K562 (cell line): ENCODE results near the gene SENP1. TPM values are rescaled to one million over a fixed set of nuclear protein-coding genes. Genes with fewer than 3 reads are reported as not detected.

ENCODE experiments used
- ATAC-seq: fragments of 200-7000 bp; cut with Tn5 transposase; 3 replicates; pipeline ENCODE4 v1.9.1; 2020; ENCODE audit warnings: moderate library complexity
- BruUV-seq: library from RNA; stranded (reverse); fragments of 400-500 nt; replicated peaks from 2 replicates; lab custom pipeline; 2021; lab: Mats Ljungman, UMichigan
- CTCF ChIA-PET: fragments of 300-600 bp; formaldehyde crosslinking; extraction: SDS; loops from one replicate; lab custom pipeline; 2021; ENCODE audit warnings: low intra/inter-chr PET ratio; lab: Yijun Ruan, JAX
- POLR2A ChIA-PET: fragments of 300-600, 350-650 bp; sonication (Branson Sonifier 250); formaldehyde crosslinking; extraction: SDS; loops from one replicate; lab custom pipeline; 2021; ENCODE audit warnings: antibody characterized with exemption, inconsistent platforms; lab: Yijun Ruan, JAX
- DNase-seq, 4 experiments: peaks; one replicate each; pipeline versions ENCODE4 v3.0.0 to v3.0.0-alpha.2; 2011 to 2018; ENCODE audit warnings: low spot score in 3 of 4, mixed read lengths in 3 of 4; ENCODE audit errors: extremely low read depth in 1 of 4
- FAIRE-seq: peaks from 2 replicates; lab custom pipeline; 2011; peaks lifted over from hg19 to GRCh38; lab: Jason Lieb, UNC
- H2AFZ ChIP-seq: 2 replicates; pipeline ENCODE4 v1.6.0; 2011; ENCODE audit warnings: low read depth, low read length, control low read depth, inconsistent platforms
- H3K27ac ChIP-seq: fragments of 200-600 bp; 3 replicates; pipeline ENCODE4 v1.8.0; 2011; ENCODE audit warnings: low read depth, mild to moderate bottlenecking, control low read depth, inconsistent platforms, low read length, moderate library complexity, mixed read lengths; ENCODE audit errors: extremely low read depth
- H3K27me3 ChIP-seq, 2 experiments: fragments of 300-600 bp in 1 of 2; 2 replicates in 1 of 2; 3 replicates in 1 of 2; pipeline versions ENCODE4 v1.6.0 to v1.8.0; 2011; ENCODE audit warnings: inconsistent platforms in 2 of 2, low read length in 2 of 2, mild to moderate bottlenecking in 1 of 2, mixed read lengths in 1 of 2, moderate library complexity in 1 of 2; ENCODE audit not compliant: control insufficient read depth in 2 of 2, insufficient read depth in 2 of 2
- H3K36me3 ChIP-seq: fragments of 300-600 bp; 3 replicates; pipeline ENCODE4 v1.8.0; 2011; ENCODE audit warnings: mild to moderate bottlenecking, low read length, inconsistent platforms; ENCODE audit not compliant: control insufficient read depth, insufficient read depth
- H3K4me1 ChIP-seq, 2 experiments: fragments of 200-600 bp in 1 of 2; replicated peaks in 1 of 2; 2 replicates in 1 of 2; 3 replicates in 1 of 2; pipeline versions ENCODE4 v1.5.1 to v1.8.0; 2011; ENCODE audit warnings: inconsistent platforms in 2 of 2, low read length in 2 of 2, mild to moderate bottlenecking in 1 of 2, mixed read lengths in 1 of 2, moderate library complexity in 1 of 2; ENCODE audit not compliant: control insufficient read depth in 2 of 2, insufficient read depth in 2 of 2
- H3K4me2 ChIP-seq: 2 replicates; pipeline ENCODE4 v1.6.1; 2011; ENCODE audit warnings: low read length, control low read depth, inconsistent platforms, mixed read lengths; ENCODE audit not compliant: insufficient read depth
- H3K4me3 ChIP-seq: fragments of 200-600 bp; sonication (generic), shearing (Covaris generic); 2 replicates; pipeline ENCODE4 v1.5.1; 2016; ENCODE audit warnings: control low read depth, inconsistent platforms
- H3K79me2 ChIP-seq: fragments of 200-600 bp; 3 replicates; pipeline ENCODE4 v1.8.0; 2011; ENCODE audit warnings: low read length, inconsistent platforms; ENCODE audit not compliant: control insufficient read depth, insufficient read depth
- H3K9ac ChIP-seq, 2 experiments: 2 replicates each; pipeline versions ENCODE4 v1.6.0 to v1.6.1; 2011; ENCODE audit warnings: low read depth in 2 of 2, low read length in 2 of 2, control low read depth in 1 of 2, inconsistent platforms in 1 of 2, mild to moderate bottlenecking in 1 of 2, mixed read lengths in 1 of 2; ENCODE audit not compliant: insufficient read depth in 1 of 2
- H3K9me1 ChIP-seq: one replicate; pipeline ENCODE4 v1.6.0; 2011; ENCODE audit warnings: inconsistent platforms, mild to moderate bottlenecking, low read length, moderate library complexity; ENCODE audit not compliant: control insufficient read depth, insufficient read depth
- H3K9me3 ChIP-seq: replicated peaks from 2 replicates; pipeline ENCODE4 v1.5.1; 2011; ENCODE audit warnings: low read depth, low read length, inconsistent platforms; ENCODE audit not compliant: control insufficient read depth, insufficient read depth
- H4K20me1 ChIP-seq: replicated peaks from 2 replicates; pipeline ENCODE4 v1.6.1; 2011; ENCODE audit warnings: low read length, inconsistent platforms, mixed read lengths; ENCODE audit not compliant: control insufficient read depth, insufficient read depth
- BCOR ChIP-seq: fragments of 450-650 bp; IDR thresholded peaks from 2 replicates; pipeline ENCODE4 v1.6.1; 2016
- CBFA2T2 ChIP-seq: fragments of 450-650 bp; conservative IDR thresholded peaks from 2 replicates; pipeline ENCODE4 v1.6.1; 2017; ENCODE audit warnings: mild to moderate bottlenecking
- CHD4 ChIP-seq: fragments of 200-600 bp; sonication (generic); IDR thresholded peaks from 3 replicates; pipeline ENCODE4 v1.6.1; 2012; ENCODE audit warnings: low read depth, mild to moderate bottlenecking, mixed read lengths, low read length, inconsistent platforms; ENCODE audit not compliant: insufficient read depth, insufficient replicate concordance, poor library complexity, severe bottlenecking
- JUN ChIP-seq, 2 experiments: sonication (generic) in 1 of 2; formaldehyde crosslinking in 1 of 2; IDR thresholded peaks; 2 replicates each; pipeline versions ENCODE4 v1.6.1 to v1.8.0; 2012 to 2022; ENCODE audit warnings: borderline replicate concordance in 2 of 2, mild to moderate bottlenecking in 2 of 2, improper control_type of control experiment in 1 of 2, low read depth in 1 of 2, low read length in 1 of 2, missing genetic modification reagents in 1 of 2
- ZNF140 ChIP-seq: fragments of 250-450 bp; sonication (Bioruptor Pico); IDR thresholded peaks from 2 replicates; pipeline ENCODE4 v1.8.0; 2021; ENCODE audit warnings: moderate library complexity, mild to moderate bottlenecking, inconsistent platforms
- ZNF318 ChIP-seq, 2 experiments: fragments of 450-650 bp; IDR thresholded peaks; 2 replicates each; pipeline ENCODE4 v1.6.1; 2016; ENCODE audit warnings: mild to moderate bottlenecking in 2 of 2, borderline replicate concordance in 1 of 2, low read depth in 1 of 2, moderate library complexity in 1 of 2
- ZNF583 ChIP-seq: fragments of 250-450 bp; sonication (Bioruptor Pico); IDR thresholded peaks from 2 replicates; pipeline ENCODE4 v1.4.0; 2020
- ZNF655 ChIP-seq: fragments of 250-450 bp; sonication (Bioruptor Pico); IDR thresholded peaks from 2 replicates; pipeline ENCODE4 v1.5.0; 2021
- WGBS: fragments of 100-300 bp; shearing (Covaris generic); methylation state at CpG from one replicate; pipeline ENCODE4 v1.1.6; 2016; ENCODE audit warnings: low coverage, mixed read lengths; ENCODE audit not compliant: insufficient coverage; ENCODE audit errors: missing lambda C conversion rate; 5-methylcytosine and 5-hydroxymethylcytosine counted together
- in situ Hi-C: fragments of 300-500 bp; cut with MboI; formaldehyde crosslinking; loops from 4 replicates; pipeline ENCODE4 v1.15.0; 2018; ENCODE audit warnings: inconsistent platforms, mixed read lengths
- intact Hi-C: fragments of 100-400 bp; cut with micrococcal nuclease; formaldehyde crosslinking; loops from 2 replicates; pipeline ENCODE4 v1.14.2; 2022
- polyA plus RNA-seq, 8 experiments: library from polyadenylated mRNA; depleted of rRNA in 4 of 8; stranded (reverse) in 5 of 8; unstranded in 3 of 8; fragments of >200 nt; fragmentation: Nextera tagmentation in 2 of 8; fragmentation: Illumina TruSeq in 1 of 8; extraction: Ambion mirVana in 2 of 8; extraction: Trizol in 1 of 8; gene quantifications; 2 replicates each; pipeline versions ENCODE4 v1.2.1 to v1.2.3, GENCODE V29; 2011 to 2014; ENCODE audit warnings: inconsistent platforms in 1 of 8, missing spikeins in 1 of 8
- total RNA-seq, 7 experiments: library from RNA; depleted of rRNA in 6 of 7; stranded (reverse); fragments of >200 nt in 6 of 7; fragmentation: Illumina TruSeq in 2 of 7; extraction: Trizol in 2 of 7; gene quantifications; 2 replicates each; pipeline versions ENCODE4 v1.2.1 to v1.2.3, GENCODE V29; 2011 to 2021; ENCODE audit warnings: low replicate concordance in 1 of 7
- TF ChIP-seq, protein P1 (sequence below): sonication (generic); formaldehyde crosslinking; IDR thresholded peaks from 2 replicates; pipeline ENCODE4 v1.8.0; 2022; ENCODE audit warnings: mild to moderate bottlenecking, missing genetic modification reagents

SENP1 gene
- total and polyA plus RNA-seq, 9 of the 15 experiments (the other 6 are each of a cell fraction or from before 2014, with no cell fraction given): 15.5 to 59.0 (median 36.3) TPM

GRCh38 chr12:48063530-48063929 lies 42.3 kb downstream of the SENP1 start:
- Histone ChIP-seq H3K27me3 (no peaks in the 10 kb centered on the region), H3K9ac (no peak overlapping the region), H3K27ac (no peak overlapping the region), H3K79me2 (no peaks in the 10 kb centered on the region), H4K20me1 (no peaks in the 10 kb centered on the region), H3K36me3 (peaks cover 89% of the 10 kb centered on the region), H3K4me3 (no peak overlapping the region), H3K9me3 (peaks cover 6% of the 10 kb centered on the region; the same call in 1 of the 2 replicates), H2AFZ (no peak overlapping the region), H3K4me1 (peaks cover 5 to 9% of the 10 kb centered on the region in 2 experiments; a peak in 2 of 5 replicates), H3K4me2 (no peak overlapping the region), H3K9me1 (no peaks in the 10 kb centered on the region)
- WGBS: 92% methylated on average over 6 of the region's 6 CpGs
- CTCF ChIA-PET: no interaction called here
- in situ Hi-C loops: no loop called here
- POLR2A ChIA-PET: no interaction called here
- no TSS peak for BruUV-seq
- intact Hi-C loops: no loop called here
- no peak for DNase-seq
- no peak for FAIRE-seq
- no peak for ATAC-seq
- TF ChIP-seq, protein P1, sequence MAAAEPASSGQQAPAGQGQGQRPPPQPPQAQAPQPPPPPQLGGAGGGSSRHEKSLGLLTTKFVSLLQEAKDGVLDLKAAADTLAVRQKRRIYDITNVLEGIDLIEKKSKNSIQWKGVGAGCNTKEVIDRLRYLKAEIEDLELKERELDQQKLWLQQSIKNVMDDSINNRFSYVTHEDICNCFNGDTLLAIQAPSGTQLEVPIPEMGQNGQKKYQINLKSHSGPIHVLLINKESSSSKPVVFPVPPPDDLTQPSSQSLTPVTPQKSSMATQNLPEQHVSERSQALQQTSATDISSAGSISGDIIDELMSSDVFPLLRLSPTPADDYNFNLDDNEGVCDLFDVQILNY: no peak
- no peak for TF ChIP-seq BCOR
- TF ChIP-seq ZNF318 (IDR thresholded peaks at IDR 0.05; ENCODE audit: borderline replicate concordance in 1 of 2, low read depth in 1 of 2): no peak
- no peak for TF ChIP-seq ZNF140 (CRISPR knock-in tag)
- TF ChIP-seq JUN (IDR thresholded peaks at IDR 0.05; ENCODE audit: borderline replicate concordance, low read depth, low read length): no peak
- no peak for TF ChIP-seq JUN (CRISPR knock-in tag; IDR thresholded peaks at IDR 0.05; ENCODE audit: borderline replicate concordance)
- no peak for TF ChIP-seq ZNF583
- TF ChIP-seq CHD4: no peak
- TF ChIP-seq ZNF655 (CRISPR knock-in tag): no peak
- TF ChIP-seq CBFA2T2: no peak
